OCI-LY7 (cell line): ENCODE results near the gene GXYLT2. TPM values are rescaled to one million over a fixed set of nuclear protein-coding genes. Genes with fewer than 3 reads are reported as not detected.

Experiments
- BruUV-seq: library from RNA; stranded (reverse); fragments of 400-500 nt; replicated peaks from 2 replicates; lab custom pipeline; 2021; lab: Mats Ljungman, UMichigan
- CTCF ChIA-PET: fragments of 300-600 bp; sonication (Branson Sonifier 250); formaldehyde crosslinking; loops from one replicate; lab custom pipeline; 2022; ENCODE audit warnings: antibody characterized with exemption; ENCODE audit not compliant: unreplicated experiment; lab: Charles Lee
- POLR2A ChIA-PET: fragments of 300-600 bp; sonication (Branson Sonifier 250); formaldehyde crosslinking; loops from one replicate; lab custom pipeline; 2022; ENCODE audit warnings: antibody characterized with exemption; lab: Charles Lee
- DNase-seq: peaks from one replicate; pipeline ENCODE4 v3.0.0-alpha.2; 2015; ENCODE audit warnings: low spot score
- H2AFZ ChIP-seq: fragments of 200-600 bp; sonication (generic), shearing (Covaris generic); 2 replicates; pipeline ENCODE4 v1.6.1; 2014; ENCODE audit warnings: mild to moderate bottlenecking, antibody characterized with exemption, low read length, moderate library complexity
- H3K27ac ChIP-seq: fragments of 200-600 bp; sonication (generic); 2 replicates; pipeline ENCODE4 v1.5.1; 2014; ENCODE audit warnings: mixed run types, low read depth, mild to moderate bottlenecking, moderate library complexity, low read length, inconsistent platforms; ENCODE audit not compliant: poor library complexity, severe bottlenecking
- H3K36me3 ChIP-seq: fragments of 200-600 bp; sonication (generic); 2 replicates; pipeline ENCODE4 v1.6.1; 2014; ENCODE audit warnings: mild to moderate bottlenecking, antibody characterized with exemption, low read length, moderate library complexity, mixed read lengths; ENCODE audit not compliant: insufficient read depth
- H3K4me1 ChIP-seq: fragments of 200-600 bp; sonication (generic); 2 replicates; pipeline ENCODE4 v1.5.1; 2014; ENCODE audit warnings: mild to moderate bottlenecking, low read length; ENCODE audit not compliant: insufficient read depth, poor library complexity, severe bottlenecking
- H3K4me2 ChIP-seq: fragments of 200-600 bp; sonication (generic); 2 replicates; pipeline ENCODE4 v1.6.1; 2014; ENCODE audit warnings: mild to moderate bottlenecking, low read length
- H3K4me3 ChIP-seq: fragments of 200-600 bp; sonication (generic); 2 replicates; pipeline ENCODE4 v1.5.1; 2014; ENCODE audit warnings: mild to moderate bottlenecking, low read depth, low read length; ENCODE audit not compliant: poor library complexity, severe bottlenecking
- H3K79me2 ChIP-seq: fragments of 200-600 bp; sonication (generic); 2 replicates; pipeline ENCODE4 v1.6.1; 2016; ENCODE audit warnings: low read depth, mild to moderate bottlenecking, low read length, moderate library complexity, mixed read lengths; ENCODE audit not compliant: insufficient read depth
- H3K9me2 ChIP-seq: fragments of 200-600 bp; sonication (generic); 2 replicates; pipeline ENCODE4 v1.6.1; 2016; ENCODE audit warnings: mild to moderate bottlenecking, low read length, mixed read lengths; ENCODE audit not compliant: insufficient read depth
- H3K9me3 ChIP-seq: fragments of 200-600 bp; sonication (generic); 2 replicates; pipeline ENCODE4 v1.6.1; 2014; ENCODE audit warnings: mild to moderate bottlenecking, mixed run types, low read length, mixed read lengths
- H4K20me1 ChIP-seq: fragments of 200-600 bp; sonication (generic); 2 replicates; pipeline ENCODE4 v1.6.1; 2014; ENCODE audit warnings: mild to moderate bottlenecking, antibody characterized with exemption, low read length, moderate library complexity, mixed read lengths; ENCODE audit not compliant: insufficient read depth
- CTCF ChIP-seq: fragments of 200-600 bp; sonication (generic); conservative IDR thresholded peaks from 2 replicates; pipeline ENCODE4 v1.5.1; 2014; ENCODE audit warnings: mild to moderate bottlenecking, antibody characterized with exemption, low read length, moderate library complexity, mixed read lengths
- EZH2phosphoT487 ChIP-seq: fragments of 200-600 bp; sonication (generic); IDR thresholded peaks from 2 replicates; pipeline ENCODE4 v1.6.1; 2018; ENCODE audit warnings: low read depth, borderline replicate concordance, mild to moderate bottlenecking, mixed run types, antibody characterized with exemption, low read length, moderate library complexity, mixed read lengths
- intact Hi-C: fragments of 100-400 bp; cut with micrococcal nuclease; formaldehyde crosslinking; loops from one replicate; pipeline ENCODE4 v1.10.0; 2022; ENCODE audit not compliant: unreplicated experiment
- total RNA-seq, 2 experiments: library from RNA; depleted of rRNA in 1 of 2; stranded (reverse); fragments of >200 nt in 1 of 2; shearing (Covaris generic) in 1 of 2; gene quantifications; 2 replicates each; pipeline ENCODE4 v1.2.3, GENCODE V29; 2014 to 2022

Gene GXYLT2
- total RNA-seq, 2 experiments from 2014 or later, result not detected

DNA sequence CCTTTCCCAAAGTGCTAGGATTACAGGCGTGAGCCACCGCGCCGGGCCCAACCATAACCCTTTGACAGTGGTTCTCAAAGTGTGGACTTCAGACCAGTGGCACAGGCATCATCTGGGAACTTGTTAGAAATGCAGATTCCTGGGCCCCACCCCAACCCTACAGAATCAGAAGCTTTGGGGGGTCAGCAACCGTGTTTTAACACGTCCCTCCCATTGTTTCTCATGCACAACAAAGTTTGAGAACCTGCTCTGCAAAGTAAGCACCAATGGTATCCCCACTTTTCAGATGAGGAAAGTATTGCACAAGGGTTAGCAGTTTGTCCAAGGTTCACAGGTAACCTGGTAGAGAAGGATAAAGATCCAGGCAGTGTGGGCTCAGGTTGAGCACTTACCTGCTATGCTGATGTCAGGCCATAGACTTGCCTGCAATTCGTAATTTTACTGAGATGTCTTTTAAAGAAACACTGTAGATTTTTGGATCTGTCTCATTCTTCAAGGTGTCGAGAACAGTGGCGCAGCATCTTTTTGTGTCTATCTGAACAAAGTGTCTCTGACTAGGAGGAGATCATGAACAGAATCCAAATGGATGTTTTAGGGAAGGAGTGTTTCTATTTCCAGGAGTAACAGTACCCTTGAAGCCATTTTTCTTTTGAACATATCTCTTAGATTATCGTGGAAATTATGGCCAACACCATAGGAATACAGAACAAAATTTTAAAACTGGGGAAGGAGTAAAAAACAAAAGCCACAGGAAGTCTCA lies 2.5 kb downstream of the GXYLT2 start:
- intact Hi-C loops, result no loop called here
- no peak for DNase-seq
- TF ChIP-seq EZH2phosphoT487, result no peak
- TF ChIP-seq CTCF, result no peak
- Histone ChIP-seq H3K79me2 (no peaks in the 10 kb centered on the region), H3K4me1 (no peaks in the 10 kb centered on the region), H3K9me3 (no peaks in the 10 kb centered on the region), H3K4me2 (no peak overlapping the region), H3K27ac (no peak overlapping the region), H3K4me3 (no peak overlapping the region), H2AFZ (no peak overlapping the region), H3K9me2 (no peaks in the 10 kb centered on the region), H3K36me3 (no peaks in the 10 kb centered on the region), H4K20me1 (no peaks in the 10 kb centered on the region)
- POLR2A ChIA-PET, result interaction anchor here (0.6 kb wide), 1 partner anchor 350 kb away, joined by 4 read pairs; no protein-coding TSS in a partner anchor
- CTCF ChIA-PET, result no interaction called here
- BruUV-seq, result no TSS peak

DNA sequence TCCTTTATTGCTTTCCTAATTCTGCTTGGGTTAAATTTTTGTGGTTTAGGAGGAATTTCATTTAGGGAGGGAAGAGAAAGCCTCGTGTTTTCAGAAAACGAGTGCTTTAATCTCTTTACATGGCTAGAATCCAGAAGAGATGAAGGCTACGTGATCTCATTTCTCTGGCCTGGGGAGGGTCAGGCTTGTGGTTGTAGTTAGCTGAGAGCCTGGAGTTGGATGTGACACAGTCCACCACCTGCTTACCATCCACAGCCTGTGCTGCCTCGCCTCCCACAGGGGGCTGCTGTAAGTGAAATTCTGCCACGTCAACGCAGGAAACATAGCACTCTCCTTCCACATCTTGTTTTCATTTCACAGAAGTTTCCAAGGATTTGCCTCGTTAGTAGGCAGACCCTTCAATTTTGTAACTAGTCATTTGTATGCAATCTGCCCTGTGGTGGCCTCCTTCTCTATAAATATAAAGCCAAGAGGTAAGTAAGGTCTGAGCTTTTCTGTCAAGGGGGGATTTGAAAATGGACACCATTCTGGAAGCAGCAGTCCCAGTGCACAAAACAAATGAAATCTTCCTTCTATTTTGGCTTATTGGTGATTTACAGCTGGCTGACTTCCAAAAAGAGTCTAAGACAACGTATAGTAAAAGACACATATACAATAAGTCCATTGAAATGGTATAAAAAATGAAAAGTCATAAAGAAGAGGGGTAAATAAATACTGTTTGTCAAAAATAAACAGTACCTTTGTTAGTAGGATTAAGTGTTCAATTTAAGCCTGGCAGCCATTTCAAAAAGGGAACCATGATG lies 3.4 kb downstream of the GXYLT2 start:
- Histone ChIP-seq H3K36me3 (no peaks in the 10 kb centered on the region), H2AFZ (no peak overlapping the region), H3K9me3 (no peaks in the 10 kb centered on the region), H3K4me3 (no peak overlapping the region), H4K20me1 (no peaks in the 10 kb centered on the region), H3K4me1 (no peaks in the 10 kb centered on the region), H3K9me2 (no peaks in the 10 kb centered on the region), H3K4me2 (no peak overlapping the region), H3K27ac (no peak overlapping the region), H3K79me2 (no peaks in the 10 kb centered on the region)
- no peak for TF ChIP-seq EZH2phosphoT487
- TF ChIP-seq CTCF, result no peak
- BruUV-seq, result no TSS peak
- ChIA-PET CTCF (no interaction called here), POLR2A (interaction anchor here (0.6 to 1.3 kb wide), 2 partner anchors 14 to 98 kb away, joined by 4 to 6 read pairs; no protein-coding TSS in a partner anchor)
- intact Hi-C loops, result no loop called here
- DNase-seq, result no peak
